Measurements from ENCODE around the gene ETNK1. TPM values are rescaled to one million over a fixed set of nuclear protein-coding genes. Genes with fewer than 3 reads are reported as not detected.

ETNK1 gene
- total and polyA plus RNA-seq, 2 donors (not counting 1 experiment from before 2014, with no cell fraction given) = 19.4 to 106 TPM

DNA sequence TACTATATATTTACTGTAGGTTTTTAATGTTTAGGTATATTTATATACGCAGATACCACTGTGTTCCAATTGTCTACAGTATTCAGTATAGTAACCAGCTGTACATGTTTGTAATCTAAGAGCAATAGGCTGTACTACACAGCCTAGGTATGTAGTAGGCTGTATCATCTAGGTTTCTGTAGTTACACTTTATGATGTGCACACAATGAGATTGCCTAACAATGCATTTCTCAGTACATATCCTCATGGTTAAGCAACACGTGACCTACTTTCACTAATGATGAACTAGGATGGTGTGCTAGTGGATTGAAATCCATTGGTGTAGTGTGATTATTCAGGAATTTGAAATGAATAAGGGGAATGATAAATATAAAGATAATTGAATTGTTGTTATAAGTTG lies 77.7 kb downstream of the ETNK1 start:
- H2AFZ ChIP-seq (ENCODE audit: insufficient read depth, low read depth, low read length, poor library complexity, severe bottlenecking) = no peak overlapping the region
- H3K9ac ChIP-seq (ENCODE audit: low read length) = no peak overlapping the region
- intact Hi-C loops (cut with micrococcal nuclease) = no loop called here
- ATAC-seq (ENCODE audit: low read depth) (no peak), DNase-seq (no peak)
- TF ChIP-seq, protein P1, sequence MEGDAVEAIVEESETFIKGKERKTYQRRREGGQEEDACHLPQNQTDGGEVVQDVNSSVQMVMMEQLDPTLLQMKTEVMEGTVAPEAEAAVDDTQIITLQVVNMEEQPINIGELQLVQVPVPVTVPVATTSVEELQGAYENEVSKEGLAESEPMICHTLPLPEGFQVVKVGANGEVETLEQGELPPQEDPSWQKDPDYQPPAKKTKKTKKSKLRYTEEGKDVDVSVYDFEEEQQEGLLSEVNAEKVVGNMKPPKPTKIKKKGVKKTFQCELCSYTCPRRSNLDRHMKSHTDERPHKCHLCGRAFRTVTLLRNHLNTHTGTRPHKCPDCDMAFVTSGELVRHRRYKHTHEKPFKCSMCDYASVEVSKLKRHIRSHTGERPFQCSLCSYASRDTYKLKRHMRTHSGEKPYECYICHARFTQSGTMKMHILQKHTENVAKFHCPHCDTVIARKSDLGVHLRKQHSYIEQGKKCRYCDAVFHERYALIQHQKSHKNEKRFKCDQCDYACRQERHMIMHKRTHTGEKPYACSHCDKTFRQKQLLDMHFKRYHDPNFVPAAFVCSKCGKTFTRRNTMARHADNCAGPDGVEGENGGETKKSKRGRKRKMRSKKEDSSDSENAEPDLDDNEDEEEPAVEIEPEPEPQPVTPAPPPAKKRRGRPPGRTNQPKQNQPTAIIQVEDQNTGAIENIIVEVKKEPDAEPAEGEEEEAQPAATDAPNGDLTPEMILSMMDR (IDR thresholded peaks at IDR 0.05) = no peak
- no peak for TF ChIP-seq EZH2 (IDR thresholded peaks at IDR 0.05; ENCODE audit: borderline replicate concordance, insufficient read depth, low read depth, low read length, poor library complexity, severe bottlenecking)
- H3K9me3 ChIP-seq (ENCODE audit: control extremely low read depth in 1 of 3, control insufficient read depth in 2 of 3, insufficient read depth in 1 of 3, low read length in 2 of 3) = no peaks in the 10 kb centered on the region
- ChIA-PET POLR2A (no interaction called here), CTCF (no interaction called here)
- H3K4me3 Mint-ChIP-seq = no peak overlapping the region
- no peaks in the 10 kb centered on the region for H3K9me3 Mint-ChIP-seq (ENCODE audit: insufficient read depth)
- H3K4me2 ChIP-seq (replicated peaks; ENCODE audit: low read depth, low read length, poor library complexity, severe bottlenecking) = no peak overlapping the region
- WGBS (ENCODE audit: insufficient coverage) = no CpG with 5 or more reads among the region's 2 CpGs
- H3K79me2 ChIP-seq (ENCODE audit: control insufficient read depth, insufficient read depth, low read length) = no peaks in the 10 kb centered on the region
- H3K4me1 Mint-ChIP-seq = no peaks in the 10 kb centered on the region
- no peaks in the 10 kb centered on the region for H4K20me1 ChIP-seq (ENCODE audit: control insufficient read depth, insufficient read depth, low read length, poor library complexity, severe bottlenecking)
- H3K27ac Mint-ChIP-seq = no peak overlapping the region
- H3K27me3 Mint-ChIP-seq = no peaks in the 10 kb centered on the region
- H3K4me3 ChIP-seq (ENCODE audit: control extremely low read depth in 1 of 5, extremely low read depth in 1 of 5, insufficient read depth in 1 of 5, low read depth in 2 of 5, low read length in 4 of 5) = no peak overlapping the region
- no peak overlapping the region for H3K27ac ChIP-seq (ENCODE audit: low read length in 2 of 2)
- H3K27me3 ChIP-seq (replicated peaks in 1 of 4; ENCODE audit: control extremely low read depth in 1 of 4, control insufficient read depth in 3 of 4, insufficient read depth in 4 of 4, low read length in 3 of 4) = no peaks in the 10 kb centered on the region
- no peaks in the 10 kb centered on the region for H3K4me1 ChIP-seq (ENCODE audit: control insufficient read depth in 2 of 2, insufficient read depth in 2 of 2, low read length in 2 of 2)
- no peaks in the 10 kb centered on the region for H3K36me3 ChIP-seq (replicated peaks in 1 of 2; ENCODE audit: control extremely low read depth in 1 of 2, control insufficient read depth in 1 of 2, extremely low read depth in 1 of 2, insufficient read depth in 2 of 2, low read length in 1 of 2)

- H3K4me2 ChIP-seq (replicated peaks; ENCODE audit: low read depth, low read length, poor library complexity, severe bottlenecking) = no peak overlapping the region
- no peaks in the 10 kb centered on the region for H3K36me3 ChIP-seq (replicated peaks in 1 of 2; ENCODE audit: control extremely low read depth in 1 of 2, control insufficient read depth in 1 of 2, extremely low read depth in 1 of 2, insufficient read depth in 2 of 2, low read length in 1 of 2)
- no peak overlapping the region for H3K9ac ChIP-seq (ENCODE audit: low read length)
- H3K4me3 ChIP-seq (ENCODE audit: control extremely low read depth in 1 of 5, extremely low read depth in 1 of 5, insufficient read depth in 1 of 5, low read depth in 2 of 5, low read length in 4 of 5) = no peak overlapping the region
- H3K4me3 Mint-ChIP-seq = no peak overlapping the region
- ChIA-PET POLR2A (no interaction called here), CTCF (no interaction called here)
- H3K4me1 Mint-ChIP-seq = peaks cover 3% of the 10 kb centered on the region
- no peaks in the 10 kb centered on the region for H3K27me3 Mint-ChIP-seq
- WGBS (ENCODE audit: insufficient coverage) = 13% methylated on average over 2 of the region's 5 CpGs
- intact Hi-C loops (cut with micrococcal nuclease) = no loop called here
- no peak overlapping the region for H3K27ac ChIP-seq (ENCODE audit: low read length in 2 of 2)
- H4K20me1 ChIP-seq (ENCODE audit: control insufficient read depth, insufficient read depth, low read length, poor library complexity, severe bottlenecking) = no peaks in the 10 kb centered on the region
- ATAC-seq (ENCODE audit: low read depth) (no peak), DNase-seq (no peak)
- H3K9me3 ChIP-seq (ENCODE audit: control extremely low read depth in 1 of 3, control insufficient read depth in 2 of 3, insufficient read depth in 1 of 3, low read length in 2 of 3) = no peaks in the 10 kb centered on the region
- H2AFZ ChIP-seq (ENCODE audit: insufficient read depth, low read depth, low read length, poor library complexity, severe bottlenecking) = no peak overlapping the region
- no peaks in the 10 kb centered on the region for H3K9me3 Mint-ChIP-seq (ENCODE audit: insufficient read depth)
- no peaks in the 10 kb centered on the region for H3K79me2 ChIP-seq (ENCODE audit: control insufficient read depth, insufficient read depth, low read length)
- H3K27ac Mint-ChIP-seq = no peak overlapping the region
- no peaks in the 10 kb centered on the region for H3K27me3 ChIP-seq (replicated peaks in 1 of 4; ENCODE audit: control extremely low read depth in 1 of 4, control insufficient read depth in 3 of 4, insufficient read depth in 4 of 4, low read length in 3 of 4)
- TF ChIP-seq EZH2 (IDR thresholded peaks at IDR 0.05; ENCODE audit: borderline replicate concordance, insufficient read depth, low read depth, low read length, poor library complexity, severe bottlenecking) = no peak
- TF ChIP-seq, protein P1 (IDR thresholded peaks at IDR 0.05) = no peak
- no peaks in the 10 kb centered on the region for H3K4me1 ChIP-seq (ENCODE audit: control insufficient read depth in 2 of 2, insufficient read depth in 2 of 2, low read length in 2 of 2)
Measured at GRCh38 chr12:22709292-22709691, 84.3 kb downstream of the ETNK1 start.
